A172 (cell line): ENCODE measurements around the gene TMEM184A. TPM values are rescaled to one million over a fixed set of nuclear protein-coding genes. Genes with fewer than 3 reads are reported as not detected.

Source experiments
- DNase-seq: peaks from one replicate; pipeline ENCODE4 v3.0.0-alpha.2; 2015; ENCODE audit warnings: low spot score
- total RNA-seq: library from RNA; depleted of rRNA; stranded (reverse); fragments of >200 nt; shearing (Covaris generic); gene quantifications from 2 replicates; pipeline ENCODE4 v1.2.3, GENCODE V29; 2014; rRNA removed

TMEM184A gene
- total RNA-seq, 1 experiment from 2014 or later, result 2.7 TPM

GRCh38 chr7:1502845-1503244, 53.2 kb downstream of the TMEM184A start:
- no peak for DNase-seq

- DNase-seq, result no peak
These were observed 54.3 kb downstream of the TMEM184A start for GRCh38 chr7:1501487-1502270.

GRCh38 chr7:1500064-1500807, 55.8 kb downstream of the TMEM184A start:
- DNase-seq, result no peak

DNA sequence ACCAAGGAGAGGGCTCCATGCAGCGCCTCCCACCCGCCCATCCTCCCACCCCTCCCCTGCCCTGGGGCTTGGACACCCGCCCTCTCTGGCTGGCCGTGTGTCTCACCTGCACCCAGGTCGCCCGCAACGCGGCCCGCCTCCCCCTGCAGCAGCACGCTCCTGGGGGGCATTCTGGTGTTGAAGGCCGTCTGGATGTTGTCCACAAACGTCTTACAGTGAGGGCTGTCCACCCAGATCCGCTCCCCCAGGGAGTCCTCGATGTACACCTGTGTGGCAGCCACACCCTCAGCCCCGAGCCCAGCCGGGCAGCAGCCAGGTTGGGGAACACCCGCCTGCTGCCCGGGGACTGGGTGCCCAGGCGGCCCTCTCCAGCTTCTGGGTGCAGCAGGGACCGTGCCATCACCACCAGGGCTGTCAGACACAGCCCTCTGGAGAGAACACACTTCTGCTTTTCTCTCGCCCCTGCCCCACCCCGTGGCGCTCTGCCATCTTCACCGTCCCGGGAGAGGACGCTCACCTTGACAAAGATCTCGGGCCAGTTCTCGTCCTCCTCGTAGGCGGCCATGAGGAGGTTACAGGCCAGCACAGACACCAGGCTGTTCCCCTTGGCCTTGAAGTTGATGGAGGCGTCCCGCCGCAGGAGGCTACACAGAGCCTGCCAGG, 56.5 kb downstream of the TMEM184A start:
- DNase-seq, result no peak

DNA sequence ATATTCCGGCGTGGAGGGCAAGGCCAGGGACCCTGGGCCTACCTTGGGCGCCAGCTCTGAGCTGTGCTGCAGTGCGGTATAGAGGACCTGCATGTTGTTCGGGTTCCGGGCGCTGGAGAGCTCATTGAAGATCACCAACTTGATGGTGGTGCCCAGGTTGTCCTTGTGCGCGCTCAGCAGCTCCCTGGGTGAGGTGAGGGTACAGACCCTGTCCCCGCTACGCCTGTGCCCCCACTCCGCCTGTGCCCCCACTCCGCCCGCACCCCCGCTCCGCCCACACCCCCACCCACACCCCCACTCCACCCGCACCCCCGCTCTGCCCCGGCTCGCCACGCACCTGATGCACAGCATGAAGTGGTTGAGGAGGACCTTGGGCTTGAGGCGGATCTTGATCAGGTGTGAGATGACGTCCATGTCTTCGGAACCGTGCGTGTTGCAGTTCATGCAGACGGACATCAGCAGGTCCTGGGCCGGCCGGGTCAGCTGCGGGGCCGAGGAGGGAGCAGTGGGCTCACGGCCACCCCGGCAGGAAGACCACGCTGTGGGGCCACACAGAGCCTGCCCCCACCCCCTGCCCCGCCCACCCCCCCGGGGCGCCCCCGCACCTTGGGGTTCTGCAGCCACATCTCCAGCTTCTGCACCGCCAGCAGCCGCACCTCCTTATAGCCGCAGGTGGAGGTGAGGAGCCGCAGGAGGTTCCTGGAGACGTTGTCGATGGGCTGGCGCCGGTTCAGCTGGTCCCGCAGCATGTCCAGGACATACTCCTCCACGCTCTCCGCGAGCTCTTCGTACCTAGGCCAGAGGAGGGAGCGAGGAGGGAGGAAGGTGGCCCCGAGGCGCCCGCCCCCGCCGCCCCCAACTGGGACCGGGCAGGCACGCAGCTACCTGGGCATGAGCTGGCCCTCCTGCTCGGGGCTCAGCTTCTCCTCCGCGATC, 57.4 kb downstream of the TMEM184A start:
- no peak for DNase-seq

- DNase-seq, result no peak
These were observed 58.6 kb downstream of the TMEM184A start for GRCh38 chr7:1497293-1497927.

GRCh38 chr7:1496531-1497292, 59.3 kb downstream of the TMEM184A start:
- DNase-seq, result no peak

DNA sequence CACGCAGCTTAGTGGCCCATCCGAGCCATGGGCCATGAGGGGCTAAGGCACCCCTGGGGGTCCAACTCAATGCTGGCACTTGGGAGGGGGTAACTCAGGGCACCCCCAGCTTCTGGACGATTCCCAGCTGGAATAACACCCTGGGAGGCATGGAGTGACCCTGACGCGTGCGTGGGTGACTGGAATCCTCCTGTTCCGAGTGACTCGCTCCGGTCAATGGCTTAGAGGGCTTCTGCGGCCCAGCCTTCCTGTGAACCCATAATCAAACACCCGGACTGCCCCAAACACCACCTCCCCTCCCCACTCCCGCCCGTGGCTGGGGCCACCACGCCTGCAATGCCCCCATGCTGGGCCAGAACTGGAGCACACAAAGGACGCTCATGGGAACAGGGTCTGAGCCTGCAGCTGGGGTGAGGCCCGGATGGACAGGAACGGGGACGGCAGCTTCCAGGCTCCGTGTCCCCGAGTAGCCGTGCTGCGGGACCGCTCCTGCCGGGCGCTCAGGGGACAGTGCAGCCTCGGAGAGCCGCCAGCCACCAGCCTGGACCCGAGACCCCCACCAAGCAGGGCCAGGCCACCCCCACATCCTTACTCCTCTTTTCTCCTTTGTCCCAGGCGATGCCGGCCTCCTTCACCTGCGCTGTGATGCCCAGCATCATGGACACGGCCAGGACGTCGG, 60.3 kb downstream of the TMEM184A start:
- DNase-seq, result no peak

DNA sequence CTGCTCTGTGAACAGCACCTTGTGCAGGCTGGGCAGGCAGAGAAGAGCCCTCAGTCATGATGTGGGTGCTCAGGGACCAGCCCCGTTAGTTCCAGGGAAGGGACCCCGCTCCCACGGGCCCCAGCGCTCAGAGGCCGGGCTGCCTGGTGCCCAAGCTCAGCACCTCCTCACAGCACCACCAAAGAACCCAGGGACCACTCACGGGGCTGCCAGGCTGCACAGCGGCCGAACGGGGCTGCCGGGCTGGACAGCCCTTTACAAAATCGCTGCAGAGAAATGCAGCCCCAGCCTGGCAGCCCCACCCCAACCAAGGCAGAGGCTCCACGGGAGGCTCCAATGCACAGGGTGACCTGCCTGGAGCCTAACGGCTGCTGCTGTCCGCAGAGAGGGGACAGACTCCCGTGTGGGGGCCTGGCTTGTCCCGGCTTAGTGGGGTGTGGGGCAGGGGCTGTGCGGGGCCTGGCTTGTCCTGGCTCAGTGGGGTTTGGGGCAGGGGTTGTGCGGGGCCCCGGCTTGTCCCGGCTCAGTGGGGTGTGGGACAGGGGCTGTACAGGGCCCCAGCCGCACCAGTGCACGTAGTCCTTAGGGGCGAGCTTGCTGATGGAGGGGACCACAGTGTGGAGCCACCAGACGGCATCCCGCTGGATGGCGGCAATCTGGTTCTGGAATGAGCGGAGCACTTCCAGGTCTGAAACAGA, 61.0 kb downstream of the TMEM184A start:
- no peak for DNase-seq

GRCh38 chr7:1494447-1494846, 61.6 kb downstream of the TMEM184A start:
- DNase-seq, result no peak

DNA sequence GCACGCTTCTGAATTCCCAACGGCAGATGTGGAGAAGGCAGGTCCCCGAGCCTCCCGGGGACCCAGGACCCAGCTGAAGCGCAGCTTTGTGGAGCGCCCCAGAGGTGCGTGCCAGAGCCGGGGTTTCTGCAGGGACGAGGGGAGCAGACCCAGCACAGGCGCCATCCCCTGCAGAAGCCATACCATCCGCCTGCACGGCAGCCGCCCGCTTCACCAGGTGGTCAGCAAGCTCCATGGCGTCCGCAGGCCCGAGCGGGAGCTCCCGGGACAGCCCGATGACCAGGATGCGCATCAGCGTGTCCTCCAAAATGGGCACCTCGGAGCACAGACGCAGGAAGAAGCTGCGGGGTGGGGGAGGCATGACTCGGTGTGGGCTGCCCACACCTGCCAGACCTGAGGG, 62.4 kb downstream of the TMEM184A start:
- no peak for DNase-seq

DNA sequence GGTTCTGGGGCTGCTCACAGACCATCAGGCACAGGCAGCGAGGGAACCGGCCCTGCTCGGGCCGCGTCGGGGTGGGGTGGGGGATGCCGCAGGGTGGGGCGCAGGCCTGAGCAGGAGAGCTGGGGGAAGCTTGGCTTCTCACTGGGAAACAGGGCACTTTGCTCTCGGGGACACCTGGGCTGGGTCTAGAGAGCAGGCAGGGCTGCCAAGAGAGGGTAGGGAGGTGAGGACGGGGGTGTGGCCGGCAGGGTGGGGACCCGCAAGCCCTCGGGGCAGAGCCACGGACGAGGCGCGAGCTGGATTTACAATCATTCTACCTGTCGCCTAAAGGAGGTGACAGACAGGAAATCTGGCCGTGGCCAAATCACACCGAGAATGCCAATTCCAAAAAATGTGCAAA, 62.9 kb downstream of the TMEM184A start:
- DNase-seq, result no peak

- no peak for DNase-seq
These were observed 63.4 kb downstream of the TMEM184A start for GRCh38 chr7:1492640-1493039.

Other genes with a start within 250 kb of the TMEM184A start
- 21.2 and 28.2 TPM in 2 replicates for gene MICALL2, start 96.7 kb downstream of the TMEM184A start, total RNA-seq
- gene INTS1, start 51.8 kb downstream of the TMEM184A start, total RNA-seq, result 45.3 and 49.6 TPM in 2 replicates
- 49.6 and 54.3 TPM in 2 replicates for gene MAFK, start 25.5 kb downstream of the TMEM184A start, total RNA-seq
- gene PSMG3, start 13.8 kb upstream of the TMEM184A start, total RNA-seq, result 91.0 and 138 TPM in 2 replicates
- gene ELFN1, start 114.1 kb upstream of the TMEM184A start, total RNA-seq, result 5.3 and 6.1 TPM in 2 replicates